ENCODE measurements around the gene APBA2. TPM values are rescaled to one million over a fixed set of nuclear protein-coding genes. Genes with fewer than 3 reads are reported as not detected.
"Not testable (repeated sequence)": the region's sequence is repeated elsewhere in the genome, so short reads cannot be mapped to it uniquely, and the experiment has no call there.

Gene APBA2
- total RNA-seq, 1 experiment from 2014 or later: 13.2 TPM

- DNase-seq (ENCODE audit: low spot score): not testable (repeated sequence)
Measured at GRCh38 chr15:29167122-29167521, 281.3 kb downstream of the APBA2 start.

Other genes starting within 250 kb of the APBA2 start
- gene GOLGA8M, start 173.6 kb upstream of the APBA2 start, total RNA-seq (2014; rRNA removed; shearing (Covaris generic)): 0.95 TPM in 1 of 2 replicates, not detected in the other
- not detected in 2 replicates for gene GOLGA6L7, start 37.3 kb upstream of the APBA2 start, total RNA-seq (2014; rRNA removed; shearing (Covaris generic))

Measured in H4 (cell line).